NK-92 treated with Interleukin-12 subunit alpha and Interleukin-12 subunit beta, amount 100 ng/mL, for 24 hours (cell line): ENCODE measurements around the gene ATP6V0E1.
"Not testable (repeated sequence)": the region's sequence is repeated elsewhere in the genome, so short reads cannot be mapped to it uniquely, and the experiment has no call there.

ENCODE experiments used
- DNase-seq: peaks from one replicate; lab custom pipeline; 2025; lab: John Stamatoyannopoulos, UW

ATP6V0E1 gene

DNA sequence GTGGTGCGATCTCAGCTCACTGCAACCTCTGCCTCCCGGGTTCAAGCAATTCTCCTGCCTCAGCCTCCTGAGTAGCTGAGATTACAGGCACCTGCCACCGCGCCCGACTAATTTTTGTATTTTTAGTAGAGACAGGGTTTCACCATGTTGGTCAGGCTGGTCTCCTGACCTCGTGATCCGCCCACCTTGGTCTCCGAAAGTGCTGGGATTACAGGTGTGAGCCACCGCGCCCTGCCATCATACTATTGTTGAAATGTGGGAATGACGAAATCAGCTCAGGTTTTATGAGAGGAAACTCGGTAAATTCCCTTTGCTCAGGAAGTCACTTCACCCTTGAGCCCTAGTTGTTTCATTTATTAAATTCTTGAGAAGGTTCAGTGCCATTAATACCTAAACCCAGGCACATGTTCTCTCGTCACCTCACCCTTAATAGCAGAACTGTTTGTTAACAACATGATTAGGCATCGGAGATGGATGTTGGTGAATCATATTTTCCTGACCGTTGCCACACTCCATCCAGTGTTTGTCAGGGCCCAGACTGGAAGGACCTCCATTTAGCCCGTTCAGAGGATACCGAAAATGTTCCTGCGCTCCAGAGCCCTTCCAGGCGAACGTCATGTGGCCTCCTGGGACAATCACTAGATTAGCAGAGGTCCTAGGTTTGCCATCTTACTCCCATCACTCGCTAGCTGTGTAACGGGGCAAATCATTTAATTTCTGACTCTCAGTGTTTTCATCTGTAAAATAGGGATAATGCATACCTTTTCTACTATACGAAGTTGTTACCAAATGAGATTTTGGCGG is 52.5 kb downstream of the ATP6V0E1 start:
- no peak for DNase-seq

DNA sequence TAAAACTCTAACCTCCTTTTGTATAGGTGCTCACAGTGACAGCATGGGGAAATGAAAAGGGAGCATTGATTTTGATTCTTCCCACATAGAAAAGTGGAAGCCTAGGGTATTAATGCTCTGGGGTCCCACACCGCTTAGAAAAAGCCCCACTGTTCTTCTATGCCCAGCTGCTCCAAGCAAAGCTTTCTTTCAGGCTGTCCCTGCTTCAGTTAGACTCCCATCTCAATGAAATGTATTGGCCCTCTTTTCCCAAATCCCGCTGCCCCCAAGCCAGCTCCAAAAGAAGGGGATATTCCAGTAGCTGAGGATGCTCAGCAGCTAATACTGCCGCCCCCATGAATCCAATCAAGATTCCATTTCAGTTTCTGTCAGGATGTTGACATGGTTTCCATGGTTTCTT is 55.6 kb downstream of the ATP6V0E1 start:
- DNase-seq: no peak

DNA sequence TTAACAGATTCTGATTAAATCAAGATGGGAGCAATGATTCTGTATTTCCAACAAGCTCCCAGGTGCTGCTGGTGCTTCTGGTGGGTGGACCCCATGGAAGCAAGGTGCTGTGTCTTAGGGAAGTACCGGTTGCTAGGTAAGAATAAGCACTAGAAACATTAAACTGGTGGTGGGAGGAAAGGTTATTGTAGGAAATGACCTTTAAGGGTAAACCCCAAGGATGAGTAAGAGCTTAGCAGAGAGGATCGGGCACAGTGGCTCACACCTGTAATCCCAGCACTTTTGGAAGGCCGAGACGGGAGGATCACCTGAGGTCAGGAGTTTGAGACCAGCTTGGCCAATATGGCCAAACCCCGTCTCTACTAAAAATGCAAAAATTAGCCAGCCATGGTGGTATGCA is 56.4 kb downstream of the ATP6V0E1 start:
- no peak for DNase-seq

- no peak for DNase-seq
Observed at GRCh38 chr5:173041881-173042762, 58.6 kb downstream of the ATP6V0E1 start.

GRCh38 chr5:173042763-173043107 is 59.2 kb downstream of the ATP6V0E1 start:
- no peak for DNase-seq

DNA sequence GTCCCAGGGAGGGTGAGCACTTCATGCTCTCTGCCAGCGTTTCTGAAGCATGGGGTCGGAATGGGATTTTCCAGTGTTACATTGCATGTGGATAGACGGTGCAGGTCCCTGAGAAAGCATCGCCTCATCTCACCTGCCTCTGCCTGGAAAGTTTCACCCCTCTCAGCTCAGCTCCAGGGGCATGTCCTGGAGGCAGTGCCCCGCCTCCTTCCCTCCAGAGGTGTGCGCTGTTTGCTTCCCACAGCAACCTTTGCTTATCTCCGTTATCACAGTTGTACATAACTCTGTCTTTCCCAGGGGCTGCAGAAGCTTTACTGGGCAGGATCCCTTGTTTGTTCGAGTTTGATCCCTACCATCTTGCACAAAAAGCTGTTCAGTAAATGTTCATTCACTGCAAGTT is 61.9 kb downstream of the ATP6V0E1 start:
- DNase-seq: no peak

- DNase-seq: not testable (repeated sequence)
Observed at GRCh38 chr5:173047096-173047837, 63.7 kb downstream of the ATP6V0E1 start.

GRCh38 chr5:173047838-173048105 is 64.2 kb downstream of the ATP6V0E1 start:
- no peak for DNase-seq

DNA sequence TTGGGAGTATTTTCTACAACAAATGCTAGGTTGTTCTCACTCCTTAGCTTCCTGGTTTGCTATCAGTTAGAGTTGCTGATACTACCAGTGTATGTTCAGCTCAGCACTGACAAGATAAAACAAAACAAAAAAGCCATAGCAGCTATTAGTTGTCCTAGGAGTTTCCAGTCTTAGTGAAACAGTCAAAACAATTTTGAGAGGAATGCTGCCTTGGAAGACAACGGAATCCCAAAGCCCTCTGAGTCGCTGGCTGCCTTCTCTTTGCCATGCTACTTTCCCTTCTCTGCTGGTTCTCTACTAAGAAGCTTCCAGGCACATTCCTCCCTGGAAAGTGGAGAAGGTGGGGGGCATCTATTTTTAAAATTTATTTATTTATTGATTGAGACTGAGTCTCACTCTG is 67.2 kb downstream of the ATP6V0E1 start:
- no peak for DNase-seq

GRCh38 chr5:173051746-173052145 is 68.2 kb downstream of the ATP6V0E1 start:
- no peak for DNase-seq

DNA sequence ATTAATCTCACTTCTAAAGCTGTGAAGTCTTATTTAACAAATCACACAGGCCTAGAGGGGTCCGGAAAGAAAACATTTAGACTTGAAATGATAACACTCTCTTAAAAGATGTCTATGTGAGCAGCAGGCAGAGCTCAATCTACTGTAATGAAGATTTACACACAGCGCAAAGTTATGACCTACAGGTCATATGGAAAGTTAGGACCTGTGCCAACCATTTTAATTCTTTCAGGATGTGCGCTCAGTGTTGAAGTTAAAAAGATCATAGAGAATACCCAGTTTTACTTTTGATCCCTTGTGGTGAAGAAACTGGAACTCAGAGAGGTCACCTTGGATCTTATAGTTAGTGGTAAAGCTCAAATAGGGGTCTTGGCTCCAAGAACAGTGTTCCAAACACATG is 69.5 kb downstream of the ATP6V0E1 start:
- no peak for DNase-seq

- no peak for DNase-seq
Observed at GRCh38 chr5:173055042-173055721, 71.6 kb downstream of the ATP6V0E1 start.

DNA sequence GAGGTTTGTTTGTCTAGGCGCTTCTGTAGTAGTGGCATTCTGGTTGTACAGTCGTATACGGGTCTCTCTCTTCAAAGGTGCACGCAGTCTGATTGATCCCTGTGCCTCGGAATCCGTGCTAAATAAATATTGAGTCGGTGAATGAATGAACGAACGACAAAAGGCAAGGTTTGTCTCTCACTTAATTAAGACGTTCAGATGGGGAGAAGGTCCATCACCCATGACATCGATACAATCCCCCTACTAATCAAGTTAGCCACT is 72.1 kb downstream of the ATP6V0E1 start:
- no peak for DNase-seq

GRCh38 chr5:173055983-173056782 is 72.6 kb downstream of the ATP6V0E1 start, which contains the start of gene CREBRF:
CREBRF (plus strand) TSS chr5:173056352; CDS start chr5:173080776, 24,424 bp downstream.
- peak; percentile 94 for DNase-seq

DNA sequence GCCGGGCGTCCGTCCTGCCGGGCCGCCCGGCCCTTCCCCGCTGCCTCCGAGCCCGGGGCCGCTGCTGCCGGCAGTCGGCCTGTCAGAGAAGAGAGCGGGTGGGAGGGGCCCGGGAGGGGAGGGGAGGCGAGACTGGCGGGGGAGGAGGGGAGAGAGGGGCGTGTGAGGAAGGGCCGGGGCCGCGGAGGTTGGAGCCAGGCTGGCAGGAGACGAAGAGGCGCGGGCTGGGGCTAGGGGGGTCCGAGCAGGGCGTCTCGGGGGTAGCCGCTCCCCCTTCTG is 73.2 kb downstream of the ATP6V0E1 start:
- DNase-seq: peak; percentile 86

DNA sequence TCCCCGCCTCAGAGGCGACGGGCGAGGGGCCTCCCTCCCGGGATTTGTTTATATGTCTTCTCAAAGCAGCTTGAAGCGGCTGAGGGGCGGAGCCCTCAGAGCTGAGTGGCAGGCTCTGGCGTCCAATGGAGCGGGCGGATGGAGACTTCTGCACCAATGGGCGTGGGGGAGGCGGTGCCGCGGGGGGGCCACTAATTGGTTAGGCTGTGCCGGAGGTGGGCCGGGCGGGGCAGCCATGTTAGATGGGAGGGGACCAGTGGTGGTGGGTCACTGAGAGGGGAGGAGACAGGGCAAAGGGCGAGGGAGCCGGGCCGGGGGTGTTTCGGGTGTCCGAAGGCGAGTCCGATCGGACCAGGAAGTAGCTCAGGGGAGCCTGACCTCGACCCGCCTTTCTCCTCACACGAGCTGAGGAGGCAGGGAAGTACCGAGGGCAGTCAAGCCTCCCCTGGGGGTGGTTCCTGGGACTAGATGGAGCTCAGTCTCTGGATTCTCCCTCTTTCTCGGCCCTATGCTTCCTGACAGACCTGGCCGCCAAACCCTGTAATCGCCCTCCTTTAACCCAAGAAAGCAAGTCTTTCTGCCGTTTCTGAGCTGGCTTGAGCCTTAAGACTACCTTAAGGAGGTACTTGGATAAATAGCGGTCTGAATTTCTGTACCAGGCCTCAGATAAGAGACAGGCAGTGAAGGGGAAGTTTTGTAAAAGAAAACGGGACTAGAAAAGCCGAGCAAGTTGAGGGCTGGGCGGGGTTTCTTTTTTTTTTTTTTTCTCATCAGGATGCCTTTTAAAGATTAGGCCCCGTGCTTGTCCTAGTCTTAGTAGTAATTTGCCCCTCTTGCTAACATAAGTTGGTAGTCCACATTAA is 73.7 kb downstream of the ATP6V0E1 start:
- DNase-seq: peak; percentile 96

GRCh38 chr5:173062141-173062540 is 78.6 kb downstream of the ATP6V0E1 start:
- no peak for DNase-seq

DNA sequence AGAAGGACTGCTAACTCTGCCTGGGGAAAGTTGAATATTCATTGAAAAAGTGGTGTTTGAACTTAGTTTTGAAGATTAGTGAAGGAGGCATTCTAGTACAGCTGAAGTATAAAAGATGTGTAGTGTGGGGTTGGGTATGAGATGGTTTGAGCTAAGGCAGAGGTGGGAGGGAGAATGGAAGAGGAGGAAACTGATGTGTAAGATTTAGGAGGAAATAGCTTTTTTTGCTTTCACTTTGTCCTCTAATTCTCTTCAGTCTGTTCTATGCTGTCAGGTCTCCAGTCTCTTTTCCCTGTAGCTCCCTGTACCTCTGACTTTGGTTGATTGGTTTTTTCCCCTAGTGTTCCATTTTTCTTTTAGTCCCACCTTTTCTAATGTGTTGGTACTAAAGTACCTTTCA is 81.6 kb downstream of the ATP6V0E1 start:
- DNase-seq: no peak

DNA sequence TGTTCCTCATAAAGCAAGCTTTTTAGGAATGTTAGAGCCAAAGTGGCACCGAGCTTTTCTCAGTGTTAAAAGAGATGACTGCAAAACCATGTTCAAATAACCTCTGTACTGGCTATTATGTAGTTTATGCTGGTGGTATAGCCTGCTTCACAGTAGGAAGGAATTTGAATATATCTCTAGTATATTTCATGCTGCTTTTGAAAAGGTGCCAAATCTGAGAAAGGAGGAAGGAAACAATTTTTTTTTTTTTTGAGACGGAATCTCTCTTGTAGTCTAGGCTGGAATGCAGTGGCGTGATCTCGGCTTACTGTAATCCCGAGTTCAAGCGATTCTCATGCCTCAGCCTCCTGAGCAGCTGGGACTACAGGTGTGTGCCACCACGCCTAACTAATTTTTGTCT is 86.1 kb downstream of the ATP6V0E1 start:
- DNase-seq: no peak

DNA sequence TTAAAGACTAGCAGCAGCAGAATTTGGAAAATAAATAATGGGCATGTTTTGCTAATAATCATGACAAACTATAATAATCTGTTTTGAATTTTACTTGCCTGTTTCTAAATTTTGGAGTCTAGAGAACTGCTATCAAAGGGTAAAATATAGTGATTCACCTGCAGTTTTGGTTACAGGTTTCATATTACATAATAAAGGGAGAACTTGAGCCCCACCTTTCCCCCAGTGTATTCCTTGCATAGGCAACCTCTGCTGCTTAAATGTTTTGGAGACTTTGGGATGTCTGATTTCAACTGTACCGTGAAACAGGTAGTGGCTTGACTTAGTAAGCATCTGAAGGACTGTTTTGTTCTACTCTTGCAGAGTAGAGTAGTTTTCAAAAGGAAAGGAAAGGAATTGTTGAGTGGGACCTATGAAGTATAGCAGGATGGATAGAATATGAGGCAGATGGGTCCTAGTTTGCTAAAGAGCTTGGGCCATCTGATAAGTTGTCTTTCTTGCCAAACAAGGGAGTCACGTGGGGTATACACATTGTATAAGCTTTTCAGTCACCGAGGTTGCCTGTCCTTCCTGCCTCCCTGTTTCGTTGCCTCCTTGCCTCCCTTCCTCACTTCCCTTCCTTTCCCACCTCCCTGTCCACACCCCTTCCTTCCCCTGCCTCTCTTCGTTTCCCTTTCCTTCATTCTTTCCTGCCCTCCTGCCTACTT is 91.7 kb downstream of the ATP6V0E1 start:
- DNase-seq: no peak
